Effector memory CD8-positive, alpha-beta T cell (primary cell): ENCODE measurements around the gene CDH13.

Experiments used
- ATAC-seq: fragments of 150-1000 bp; cut with Tn5 transposase; replicated peaks from 2 replicates; pipeline ENCODE4 v1.10.0; 2021; ENCODE audit warnings: mild to moderate bottlenecking, moderate library complexity
- DNase-seq, 3 experiments: peaks; one replicate each; pipeline ENCODE4 v3.0.0; 2021
- H3K27ac Mint-ChIP-seq, 2 donors: one replicate each; pipeline ENCODE4 v1.8.0; 2022; ENCODE audit warnings: mild to moderate bottlenecking in 2 of 2, mixed read lengths in 2 of 2, moderate library complexity in 2 of 2
- H3K27me3 Mint-ChIP-seq, 2 donors: one replicate each; pipeline ENCODE4 v1.8.0; 2022; ENCODE audit warnings: mixed read lengths in 2 of 2
- H3K36me3 Mint-ChIP-seq: one replicate; pipeline ENCODE4 v1.8.0; 2022; ENCODE audit warnings: mild to moderate bottlenecking, moderate library complexity, mixed read lengths; ENCODE audit not compliant: insufficient read depth
- H3K4me1 Mint-ChIP-seq, 2 donors: one replicate each; pipeline ENCODE4 v1.8.0; 2022; ENCODE audit warnings: low read depth in 2 of 2, mixed read lengths in 2 of 2
- H3K4me3 Mint-ChIP-seq, 2 donors: one replicate each; pipeline ENCODE4 v1.8.0; 2022; ENCODE audit warnings: mild to moderate bottlenecking in 2 of 2, mixed read lengths in 2 of 2, moderate library complexity in 2 of 2
- H3K9me3 Mint-ChIP-seq, 2 donors: one replicate each; pipeline ENCODE4 v1.8.0; 2022; ENCODE audit warnings: mixed read lengths in 2 of 2

Gene CDH13

DNA sequence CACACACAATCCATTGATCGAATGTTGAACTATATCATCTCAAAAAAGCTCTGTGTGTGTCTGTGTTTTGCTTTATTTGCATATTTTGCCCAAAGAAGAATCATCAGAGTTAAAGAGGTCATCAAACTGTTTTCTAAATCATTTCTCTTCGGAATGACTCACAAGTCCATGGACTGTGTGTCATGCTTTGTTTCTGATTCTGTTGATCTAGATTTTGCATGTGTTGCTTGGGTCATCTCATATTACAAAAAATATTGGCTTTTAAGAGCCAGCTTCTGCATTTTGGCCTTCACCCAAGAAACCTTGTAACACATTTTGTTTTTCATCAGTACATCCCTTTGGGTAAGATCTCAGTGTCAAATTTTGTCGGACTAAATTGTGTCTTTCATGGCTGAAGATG is 709.8 kb downstream of the CDH13 start:
- H3K36me3 Mint-ChIP-seq, result no peaks in the 10 kb centered on the region
- no peak overlapping the region for H3K4me3 Mint-ChIP-seq
- DNase-seq, result no peak
- no peak overlapping the region for H3K27ac Mint-ChIP-seq
- H3K9me3 Mint-ChIP-seq, result no peaks in the 10 kb centered on the region
- H3K27me3 Mint-ChIP-seq, result peaks cover 5 to 9% of the 10 kb centered on the region in 2 donors
- ATAC-seq, result no peak
- H3K4me1 Mint-ChIP-seq, result no peaks in the 10 kb centered on the region

DNA sequence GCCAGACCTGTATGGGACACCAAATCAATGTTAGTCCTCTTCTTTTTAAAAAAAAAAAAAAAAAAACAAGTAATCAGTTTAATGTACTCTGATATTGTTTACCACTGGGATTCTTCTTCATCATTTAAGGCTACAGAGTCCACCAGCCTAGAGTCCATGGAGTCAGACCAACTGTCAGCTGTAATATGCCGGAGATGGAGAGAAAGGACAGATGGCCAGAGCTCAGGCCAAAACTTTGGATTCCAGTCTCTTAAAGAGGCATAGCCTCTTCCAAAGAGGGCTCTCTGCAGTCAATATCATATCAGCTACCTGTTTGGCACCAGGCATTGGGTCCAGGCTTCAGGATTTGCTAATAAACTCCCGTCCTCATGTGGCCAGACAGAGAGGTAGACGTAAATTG is 711.4 kb downstream of the CDH13 start:
- ATAC-seq, result no peak
- H3K4me3 Mint-ChIP-seq, result no peak overlapping the region
- H3K36me3 Mint-ChIP-seq, result no peaks in the 10 kb centered on the region
- no peak overlapping the region for H3K27ac Mint-ChIP-seq
- H3K4me1 Mint-ChIP-seq, result no peaks in the 10 kb centered on the region
- H3K9me3 Mint-ChIP-seq, result no peaks in the 10 kb centered on the region
- no peak for DNase-seq
- H3K27me3 Mint-ChIP-seq, result peaks cover 5 to 9% of the 10 kb centered on the region in 2 donors

DNA sequence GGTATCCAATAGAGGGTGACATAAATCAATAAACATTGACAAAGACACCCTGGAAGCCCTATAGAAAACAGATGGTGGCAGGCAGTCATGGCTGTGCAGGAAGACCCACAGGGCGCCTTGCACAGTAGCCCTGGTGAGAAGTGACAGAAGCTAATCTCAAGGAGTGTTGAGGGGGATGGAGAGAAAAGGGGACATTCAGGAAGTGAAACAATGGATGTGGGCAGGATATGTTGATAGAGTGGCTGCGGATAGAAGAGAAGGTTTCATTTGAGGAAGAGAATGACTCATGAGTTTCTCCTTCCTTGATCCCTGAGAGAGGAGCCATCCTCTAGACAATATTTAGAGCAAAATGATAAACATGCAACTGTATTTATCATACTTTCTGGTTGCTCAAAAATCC is 712.2 kb downstream of the CDH13 start:
- Mint-ChIP-seq H3K9me3 (no peaks in the 10 kb centered on the region), H3K27ac (no peak overlapping the region), H3K27me3 (peaks cover 5 to 9% of the 10 kb centered on the region in 2 donors), H3K36me3 (no peaks in the 10 kb centered on the region), H3K4me3 (no peak overlapping the region), H3K4me1 (no peaks in the 10 kb centered on the region)
- ATAC-seq (no peak), DNase-seq (no peak)

- H3K27ac Mint-ChIP-seq, result no peak overlapping the region
- DNase-seq (no peak), ATAC-seq (no peak)
- H3K27me3 Mint-ChIP-seq, result peaks cover 9 to 20% of the 10 kb centered on the region in 2 donors
- H3K4me3 Mint-ChIP-seq, result no peak overlapping the region
- no peaks in the 10 kb centered on the region for H3K36me3 Mint-ChIP-seq
- H3K9me3 Mint-ChIP-seq, result no peaks in the 10 kb centered on the region
- no peaks in the 10 kb centered on the region for H3K4me1 Mint-ChIP-seq
These were observed 717.2 kb downstream of the CDH13 start for GRCh38 chr16:83343935-83344366.

- ATAC-seq, result no peak
- no peaks in the 10 kb centered on the region for H3K4me1 Mint-ChIP-seq
- peaks cover 9 to 20% of the 10 kb centered on the region in 2 donors for H3K27me3 Mint-ChIP-seq
- H3K27ac Mint-ChIP-seq, result no peak overlapping the region
- DNase-seq, result no peak
- no peaks in the 10 kb centered on the region for H3K9me3 Mint-ChIP-seq
- H3K4me3 Mint-ChIP-seq, result no peak overlapping the region
- no peaks in the 10 kb centered on the region for H3K36me3 Mint-ChIP-seq
These were observed 719.3 kb downstream of the CDH13 start for GRCh38 chr16:83345846-83346640.

DNA sequence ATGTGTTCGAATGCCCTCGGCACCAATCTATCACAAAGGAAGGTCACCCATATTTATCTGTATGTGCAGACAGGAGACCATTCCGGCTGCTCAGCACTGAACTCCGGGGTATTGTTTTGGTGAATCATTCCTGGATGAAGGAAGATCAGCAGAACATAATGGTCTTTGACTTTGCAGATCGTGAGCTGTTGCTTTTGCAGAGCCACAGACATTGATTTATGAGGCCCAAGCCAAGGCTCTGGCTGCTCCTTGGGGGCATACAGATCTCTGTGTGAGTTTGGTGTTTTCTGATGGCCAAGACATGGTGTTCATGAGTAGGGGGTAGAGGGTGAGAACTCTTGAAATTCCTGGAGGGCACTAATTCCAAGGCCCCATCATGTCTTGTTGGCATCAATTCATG is 722.2 kb downstream of the CDH13 start:
- Mint-ChIP-seq H3K4me3 (no peak overlapping the region), H3K27ac (no peak overlapping the region), H3K27me3 (peaks cover 9 to 20% of the 10 kb centered on the region in 2 donors)

GRCh38 chr16:83350481-83350880 is 723.7 kb downstream of the CDH13 start:
- no peak overlapping the region for H3K27ac Mint-ChIP-seq
- peaks cover 7 to 9% of the 10 kb centered on the region in 2 donors for H3K27me3 Mint-ChIP-seq
- no peaks in the 10 kb centered on the region for H3K9me3 Mint-ChIP-seq
- DNase-seq, result no peak
- no peaks in the 10 kb centered on the region for H3K36me3 Mint-ChIP-seq
- no peak for ATAC-seq
- no peaks in the 10 kb centered on the region for H3K4me1 Mint-ChIP-seq
- H3K4me3 Mint-ChIP-seq, result no peak overlapping the region

More for the DNA sequence above, 722.2 kb downstream of the CDH13 start:
- Mint-ChIP-seq H3K36me3 (no peaks in the 10 kb centered on the region), H3K9me3 (no peaks in the 10 kb centered on the region), H3K4me1 (no peaks in the 10 kb centered on the region)
- ATAC-seq (no peak), DNase-seq (no peak)

GRCh38 chr16:83351846-83352245 is 725.1 kb downstream of the CDH13 start:
- Mint-ChIP-seq H3K27me3 (no peaks in the 10 kb centered on the region), H3K27ac (no peak overlapping the region), H3K4me1 (no peaks in the 10 kb centered on the region), H3K4me3 (no peak overlapping the region), H3K36me3 (no peaks in the 10 kb centered on the region), H3K9me3 (no peaks in the 10 kb centered on the region)
- DNase-seq, result no peak
- no peak for ATAC-seq

DNA sequence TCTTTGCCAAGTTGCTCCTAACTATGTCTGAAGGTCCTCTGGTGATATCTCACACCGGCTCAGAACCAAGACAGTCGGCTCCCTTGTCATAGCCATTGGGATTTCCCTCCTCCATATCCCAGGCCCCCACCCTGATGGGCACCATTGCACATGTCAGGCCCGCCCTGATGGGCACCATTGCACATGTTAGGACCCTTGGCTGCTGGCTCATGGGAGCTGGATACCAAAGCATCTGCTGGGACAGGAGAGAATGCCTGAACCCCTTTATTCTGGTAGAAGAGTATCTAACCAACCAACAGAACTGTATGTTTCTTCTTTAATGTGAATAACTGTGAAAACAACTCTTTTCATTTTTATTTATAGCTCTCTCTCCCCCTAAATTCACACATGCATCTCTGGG is 726.5 kb downstream of the CDH13 start:
- Mint-ChIP-seq H3K27ac (no peak overlapping the region), H3K27me3 (no peaks in the 10 kb centered on the region), H3K9me3 (no peaks in the 10 kb centered on the region), H3K4me1 (no peaks in the 10 kb centered on the region), H3K36me3 (no peaks in the 10 kb centered on the region), H3K4me3 (no peak overlapping the region)
- ATAC-seq, result no peak
- DNase-seq, result no peak

DNA sequence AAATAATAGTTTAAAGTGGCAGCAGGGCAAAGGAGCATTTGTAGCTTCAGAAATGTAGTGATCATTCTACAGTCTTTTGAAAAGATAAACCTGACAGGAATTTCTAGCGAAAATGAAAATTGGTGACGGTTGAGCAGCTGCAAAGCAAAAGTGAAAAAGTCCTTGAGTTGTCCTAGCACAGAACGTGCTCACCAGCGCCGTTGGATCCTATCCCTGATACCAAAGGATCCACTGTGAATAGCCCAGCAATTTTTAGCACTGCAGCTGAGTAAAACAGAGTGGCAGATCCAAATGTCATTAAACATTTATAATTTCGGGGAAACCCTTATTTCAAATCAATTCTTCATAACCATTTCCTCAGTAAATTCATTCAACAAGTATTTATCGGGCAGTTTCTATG is 727.2 kb downstream of the CDH13 start:
- H3K36me3 Mint-ChIP-seq, result no peaks in the 10 kb centered on the region
- DNase-seq (no peak), ATAC-seq (no peak)
- H3K27ac Mint-ChIP-seq, result no peak overlapping the region
- no peaks in the 10 kb centered on the region for H3K9me3 Mint-ChIP-seq
- H3K27me3 Mint-ChIP-seq, result no peaks in the 10 kb centered on the region
- no peak overlapping the region for H3K4me3 Mint-ChIP-seq
- no peaks in the 10 kb centered on the region for H3K4me1 Mint-ChIP-seq

- Mint-ChIP-seq H3K36me3 (no peaks in the 10 kb centered on the region), H3K27me3 (peaks cover 0 to under 1% of the 10 kb centered on the region in 2 donors), H3K4me3 (no peak overlapping the region), H3K9me3 (no peaks in the 10 kb centered on the region), H3K4me1 (no peaks in the 10 kb centered on the region), H3K27ac (no peak overlapping the region)
- DNase-seq (no peak), ATAC-seq (no peak)
These were observed 728.9 kb downstream of the CDH13 start for GRCh38 chr16:83355570-83356218.

DNA sequence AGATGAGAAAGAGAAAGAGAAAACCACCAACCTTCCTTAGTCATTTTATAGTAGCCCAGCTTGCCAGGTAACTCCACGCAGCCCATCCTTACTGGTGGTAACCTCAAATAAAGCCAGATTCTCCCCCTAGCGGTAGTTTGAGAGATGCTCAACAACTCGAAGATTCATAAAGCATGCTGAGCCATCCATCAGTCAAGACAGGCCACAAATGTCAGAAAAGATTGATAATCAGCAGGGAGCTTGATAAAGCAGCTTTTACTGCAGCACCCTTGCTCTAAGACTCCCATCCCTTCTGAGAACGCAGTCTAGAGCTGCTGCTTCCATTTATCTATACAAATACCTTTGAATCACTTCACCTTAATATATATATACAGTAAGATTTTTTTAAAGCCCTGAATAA is 729.5 kb downstream of the CDH13 start:
- Mint-ChIP-seq H3K27ac (no peak overlapping the region), H3K4me3 (no peak overlapping the region), H3K9me3 (no peaks in the 10 kb centered on the region), H3K4me1 (no peaks in the 10 kb centered on the region), H3K36me3 (no peaks in the 10 kb centered on the region), H3K27me3 (peaks cover 0 to 6% of the 10 kb centered on the region in 2 donors)
- ATAC-seq, result no peak
- DNase-seq, result no peak

DNA sequence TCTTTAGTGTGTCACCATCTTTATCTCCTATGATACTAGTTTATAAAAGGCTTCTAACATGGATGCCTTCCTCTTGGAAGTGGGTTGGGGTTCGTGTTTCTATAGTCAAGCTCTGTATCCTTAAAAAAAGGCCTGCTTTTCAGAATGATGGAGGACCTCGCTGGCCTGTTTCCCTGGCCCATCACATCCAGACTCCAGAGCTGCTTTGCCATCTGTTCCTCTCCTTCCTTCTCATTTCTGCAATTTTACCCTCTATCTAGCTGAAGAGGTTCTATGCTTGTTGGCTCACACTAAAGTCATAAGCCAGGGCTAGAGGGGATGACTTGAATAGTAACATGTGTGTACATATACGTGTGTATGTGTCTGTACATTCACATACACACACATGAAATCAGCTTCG is 730.2 kb downstream of the CDH13 start:
- Mint-ChIP-seq H3K36me3 (no peaks in the 10 kb centered on the region), H3K4me1 (no peaks in the 10 kb centered on the region), H3K27me3 (peaks cover 0 to 10% of the 10 kb centered on the region in 2 donors), H3K9me3 (no peaks in the 10 kb centered on the region), H3K27ac (no peak overlapping the region), H3K4me3 (no peak overlapping the region)
- ATAC-seq (no peak), DNase-seq (no peak)

- Mint-ChIP-seq H3K27ac (no peak overlapping the region), H3K9me3 (no peaks in the 10 kb centered on the region), H3K4me3 (no peak overlapping the region), H3K4me1 (no peaks in the 10 kb centered on the region), H3K36me3 (no peaks in the 10 kb centered on the region), H3K27me3 (peaks cover 7 to 39% of the 10 kb centered on the region in 2 donors)
- ATAC-seq (no peak), DNase-seq (no peak)
These were observed 736.8 kb downstream of the CDH13 start for GRCh38 chr16:83363521-83363920.
